Tibial nerve (tissue), 4 donors: ENCODE measurements around the gene SPAG17. TPM values are rescaled to one million over a fixed set of nuclear protein-coding genes. Genes with fewer than 3 reads are reported as not detected.

Experiments used
- DNase-seq, 2 donors: peaks; one replicate each; pipeline ENCODE4 v3.0.0-alpha.2; 2019; ENCODE audit warnings: low spot score in 2 of 2
- H3K27ac ChIP-seq, 4 donors: fragments of 200-600 bp; sonication (generic) in 3 of 4; one replicate each; pipeline ENCODE4 v1.5.1; 2017 to 2019; ENCODE audit warnings: mild to moderate bottlenecking in 1 of 4
- H3K27me3 ChIP-seq, 2 donors: fragments of 200-600 bp; sonication (generic) in 1 of 2; one replicate each; pipeline versions ENCODE4 v1.5.1 to v1.6.0; 2017 to 2019
- H3K36me3 ChIP-seq, 3 donors: fragments of 200-600 bp; sonication (generic); one replicate each; pipeline ENCODE4 v1.5.1; 2018 to 2019
- H3K4me1 ChIP-seq, 4 donors: fragments of 200-600 bp; sonication (generic) in 3 of 4; one replicate each; pipeline ENCODE4 v1.5.1; 2017 to 2019
- H3K4me3 ChIP-seq, 4 donors: fragments of 200-600 bp; sonication (generic) in 3 of 4; one replicate each; pipeline ENCODE4 v1.5.1; 2017 to 2019; ENCODE audit warnings: mild to moderate bottlenecking in 1 of 4, moderate library complexity in 1 of 4
- H3K9me3 ChIP-seq, 4 donors: fragments of 200-600 bp; sonication (generic) in 3 of 4; one replicate each; pipeline ENCODE4 v1.5.1; 2017 to 2019
- CTCF ChIP-seq, 5 experiments: fragments of 200-600 bp in 3 of 5; fragments of 450-650 bp in 2 of 5; sonication (generic) in 3 of 5; IDR thresholded peaks; one replicate each; pipeline ENCODE4 v1.5.1; 2016 to 2019; ENCODE audit warnings: antibody characterized with exemption in 5 of 5, mild to moderate bottlenecking in 3 of 5, moderate library complexity in 2 of 5
- EP300 ChIP-seq, 2 donors: sonication (generic); formaldehyde crosslinking; IDR thresholded peaks; one replicate each; pipeline ENCODE4 v1.6.1; 2017; ENCODE audit warnings: antibody characterized with exemption in 2 of 2, mild to moderate bottlenecking in 1 of 2
- POLR2A ChIP-seq, 2 donors: fragments of 450-650 bp; IDR thresholded peaks; one replicate each; pipeline ENCODE4 v1.6.1; 2017; ENCODE audit warnings: antibody characterized with exemption in 2 of 2, mild to moderate bottlenecking in 2 of 2, moderate library complexity in 2 of 2
- WGBS, 2 donors: methylation state at CpG; one replicate each; pipeline ENCODE4 v1.1.5; 2018; 5-methylcytosine and 5-hydroxymethylcytosine counted together
- total RNA-seq, 4 donors: library from RNA; depleted of rRNA; stranded (reverse); fragments of >200 nt; gene quantifications; one replicate each; pipeline ENCODE4 v1.1.0, GENCODE V29; 2016

Gene SPAG17
- total RNA-seq, 4 donors from 2014 or later = under 0.01 to 4.2 (median 1.2) TPM

- Histone ChIP-seq H3K9me3 (no peaks in the 10 kb centered on the region), H3K4me3 (no peak overlapping the region), H3K27me3 (no peaks in the 10 kb centered on the region), H3K4me1 (peaks cover 0 to 4% (median 0%) of the 10 kb centered on the region in 4 donors), H3K27ac (no peak overlapping the region), H3K36me3 (no peaks in the 10 kb centered on the region)
- TF ChIP-seq POLR2A (IDR thresholded peaks at IDR 0.05) = no peak
- TF ChIP-seq EP300 (IDR thresholded peaks at IDR 0.05) = no peak
- TF ChIP-seq CTCF (IDR thresholded peaks at IDR 0.05) = no peak
- no peak for DNase-seq
Measured at GRCh38 chr1:118204648-118205047, 19.6 kb upstream of the SPAG17 start.

- Histone ChIP-seq H3K27me3 (no peaks in the 10 kb centered on the region), H3K4me3 (no peak overlapping the region), H3K4me1 (peaks cover 0 to 4% (median 0%) of the 10 kb centered on the region in 4 donors), H3K36me3 (no peaks in the 10 kb centered on the region), H3K27ac (no peak overlapping the region), H3K9me3 (no peaks in the 10 kb centered on the region)
- no peak for DNase-seq
- no peak for TF ChIP-seq EP300 (IDR thresholded peaks at IDR 0.05)
- 82 to 83% methylated on average over 3 of the region's 3 CpGs for WGBS, 2 donors
Measured at GRCh38 chr1:118204105-118204504, 19.1 kb upstream of the SPAG17 start.

- TF ChIP-seq CTCF (IDR thresholded peaks at IDR 0.05) (no peak), EP300 (IDR thresholded peaks at IDR 0.05) (no peak), POLR2A (IDR thresholded peaks at IDR 0.05) (no peak)
- Histone ChIP-seq H3K9me3 (no peaks in the 10 kb centered on the region), H3K27ac (no peak overlapping the region), H3K36me3 (no peaks in the 10 kb centered on the region), H3K4me1 (no peaks in the 10 kb centered on the region), H3K4me3 (no peak overlapping the region), H3K27me3 (no peaks in the 10 kb centered on the region)
- no peak for DNase-seq
- 85 to 93% methylated on average over 2 of the region's 2 CpGs for WGBS, 2 donors
Measured at GRCh38 chr1:118202076-118202608, 17.1 kb upstream of the SPAG17 start.

GRCh38 chr1:118201524-118201923 lies 16.5 kb upstream of the SPAG17 start:
- Histone ChIP-seq H3K4me1 (no peaks in the 10 kb centered on the region), H3K27me3 (no peaks in the 10 kb centered on the region), H3K4me3 (no peak overlapping the region), H3K36me3 (no peaks in the 10 kb centered on the region), H3K27ac (no peak overlapping the region), H3K9me3 (no peaks in the 10 kb centered on the region)
- DNase-seq = no peak
- TF ChIP-seq POLR2A (IDR thresholded peaks at IDR 0.05) = no peak
- TF ChIP-seq CTCF (IDR thresholded peaks at IDR 0.05) = no peak
- TF ChIP-seq EP300 (IDR thresholded peaks at IDR 0.05) = no peak
- 70 to 76% methylated on average over 3 of the region's 3 CpGs for WGBS, 2 donors

GRCh38 chr1:118200836-118201235 lies 15.8 kb upstream of the SPAG17 start:
- WGBS, 2 donors = 66 to 75% methylated on average over 1 of the region's 1 CpG
- H3K4me1 ChIP-seq = no peaks in the 10 kb centered on the region
- no peak for DNase-seq

More at GRCh38 chr1:118200836-118201235, 15.8 kb upstream of the SPAG17 start:
- Histone ChIP-seq H3K36me3 (no peaks in the 10 kb centered on the region), H3K9me3 (no peaks in the 10 kb centered on the region), H3K27ac (no peak overlapping the region), H3K27me3 (no peaks in the 10 kb centered on the region), H3K4me3 (no peak overlapping the region)
- TF ChIP-seq POLR2A (IDR thresholded peaks at IDR 0.05) (no peak), EP300 (IDR thresholded peaks at IDR 0.05) (no peak), CTCF (IDR thresholded peaks at IDR 0.05) (no peak)
